HG02852 (cell line): ENCODE measurements around the gene FILIP1L.

ENCODE experiments used
- ATAC-seq: cut with Tn5 transposase; IDR thresholded peaks from one replicate; pipeline ENCODE4 v1.9.1; 2021; ENCODE audit warnings: mild to moderate bottlenecking, moderate library complexity; ENCODE audit not compliant: unreplicated experiment

FILIP1L gene

DNA sequence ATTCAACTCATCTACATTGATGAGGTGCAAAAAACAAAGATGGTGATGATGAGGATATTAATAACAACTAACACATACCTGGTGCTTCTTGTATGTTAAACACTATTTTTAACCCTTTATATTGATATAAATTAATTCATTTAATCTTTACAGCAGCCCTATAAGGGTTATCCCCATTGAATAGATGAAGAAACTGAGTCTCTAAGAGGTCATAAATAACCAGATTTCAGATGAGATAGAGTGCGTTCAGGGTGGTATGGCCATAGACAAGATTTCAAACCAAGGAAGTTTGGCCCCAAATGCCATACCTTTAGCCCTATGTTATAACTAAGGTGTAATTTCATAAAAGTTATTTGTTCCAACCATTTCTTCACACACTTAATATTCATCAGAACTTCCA lies 214.1 kb downstream of the FILIP1L start:
- no peak for ATAC-seq

DNA sequence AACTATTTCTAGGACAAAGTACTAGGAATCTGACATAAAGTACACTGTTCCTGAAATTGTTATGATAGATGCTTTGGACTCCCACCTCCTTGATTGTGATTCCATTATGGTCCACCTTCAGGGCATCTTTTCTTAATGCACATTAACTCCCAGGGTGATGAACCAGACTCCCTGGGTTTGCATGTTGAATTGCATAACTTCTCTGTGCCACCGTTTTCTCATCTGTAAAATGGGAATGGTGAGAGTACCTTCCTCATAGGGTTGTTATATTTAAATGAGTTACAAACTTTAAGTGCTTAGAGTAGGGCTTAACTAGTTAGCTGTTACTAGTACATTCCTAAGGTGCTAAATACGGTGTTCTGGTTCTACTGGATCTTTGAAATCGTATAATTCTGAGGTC lies 214.7 kb downstream of the FILIP1L start:
- no peak for ATAC-seq

DNA sequence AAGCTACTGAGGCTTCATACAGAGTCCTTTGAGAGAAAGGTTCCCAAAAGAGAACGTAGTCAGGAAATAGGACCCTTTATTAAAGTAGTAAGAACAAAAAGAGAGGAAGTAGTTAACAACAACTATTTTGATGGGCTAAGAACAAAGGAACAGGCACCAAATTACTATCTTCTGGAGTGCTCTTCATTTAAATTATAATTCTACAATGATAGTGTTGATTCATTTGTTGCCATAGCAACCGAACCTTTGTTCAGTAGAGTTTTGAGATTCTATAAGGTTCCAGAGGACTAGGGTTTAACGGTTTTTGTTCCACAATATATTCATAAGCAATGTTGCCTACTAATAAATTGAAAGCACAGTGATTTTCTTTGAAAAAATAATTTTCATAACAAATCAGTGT lies 217.8 kb downstream of the FILIP1L start:
- no peak for ATAC-seq

DNA sequence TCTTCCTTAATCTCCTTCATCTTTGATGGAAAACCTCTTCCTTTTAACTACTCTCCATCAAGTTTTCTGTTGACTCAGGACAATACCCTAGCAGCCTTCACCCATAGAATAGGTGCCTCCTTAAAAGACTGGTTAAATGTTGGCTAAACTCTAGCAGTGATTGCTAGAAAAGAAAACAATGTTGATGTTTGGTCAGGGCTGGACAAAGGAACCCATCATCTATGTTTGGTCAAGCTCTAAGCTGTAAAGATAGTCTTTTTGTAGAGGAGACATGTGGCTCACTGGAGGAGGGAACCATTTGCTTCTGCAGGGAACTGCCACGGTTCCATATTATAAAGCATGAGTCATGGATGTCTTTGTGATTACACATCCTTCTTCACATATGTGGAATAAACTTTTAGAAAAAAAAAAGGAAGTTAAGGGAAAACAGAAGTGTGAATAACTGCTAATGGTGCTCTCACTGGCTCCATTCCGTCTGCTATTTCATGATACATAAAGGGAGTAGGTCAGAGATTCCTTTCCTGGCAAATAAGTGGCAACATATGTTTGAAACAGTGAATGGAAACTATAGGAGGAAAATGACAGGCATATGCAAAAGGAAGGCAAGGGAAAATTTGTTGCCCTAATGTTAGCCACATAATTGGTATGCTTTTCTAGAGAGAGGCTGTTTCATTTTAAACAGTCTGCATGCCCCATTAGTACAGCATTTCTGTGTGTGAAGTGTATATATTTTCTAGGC lies 218.4 kb downstream of the FILIP1L start:
- ATAC-seq = no peak

DNA sequence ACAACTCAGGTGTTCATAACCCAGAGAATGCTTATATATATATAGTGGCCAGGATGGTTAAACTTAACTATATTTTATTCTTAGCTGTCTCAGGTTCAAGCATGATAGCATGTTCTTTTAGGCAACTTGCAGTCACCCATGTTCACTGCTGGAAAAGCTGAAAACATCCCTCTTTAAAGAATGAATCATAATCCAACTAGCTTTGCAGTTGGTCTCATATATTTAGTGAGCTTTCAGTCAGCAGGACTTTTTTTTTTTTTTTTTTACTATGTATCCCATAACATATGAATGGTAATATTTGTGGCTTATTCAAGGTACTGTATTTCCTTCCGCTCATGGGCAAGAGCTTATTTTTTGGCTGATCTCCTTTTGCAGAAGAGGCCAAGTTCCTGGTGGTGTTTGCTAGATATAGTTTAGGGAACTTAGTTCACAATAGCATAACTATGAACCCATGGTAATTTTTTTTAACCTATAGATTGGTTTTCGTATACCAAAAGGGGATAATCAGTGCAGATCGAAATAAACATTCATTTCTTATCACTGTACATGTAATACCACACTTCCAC lies 219.1 kb downstream of the FILIP1L start:
- no peak for ATAC-seq

DNA sequence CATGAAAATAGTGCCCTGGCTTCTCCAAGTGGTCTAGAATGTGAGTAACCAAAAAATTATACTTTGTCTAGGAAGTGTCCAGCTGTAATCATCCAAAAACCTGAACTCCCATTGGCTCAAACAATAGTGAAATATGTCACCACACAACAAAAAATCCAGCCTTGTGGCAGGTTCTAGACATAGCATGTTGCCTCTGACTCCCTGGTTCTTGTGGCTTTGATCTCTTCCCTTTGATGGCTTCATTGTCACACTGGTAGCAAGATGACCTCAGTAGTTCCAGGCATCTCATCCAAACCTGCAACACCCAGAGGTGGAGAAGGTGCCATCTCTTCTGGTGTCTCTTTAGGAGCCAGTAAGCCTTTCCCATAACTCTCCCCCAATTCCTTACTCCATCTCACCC lies 222.0 kb downstream of the FILIP1L start:
- ATAC-seq = no peak

DNA sequence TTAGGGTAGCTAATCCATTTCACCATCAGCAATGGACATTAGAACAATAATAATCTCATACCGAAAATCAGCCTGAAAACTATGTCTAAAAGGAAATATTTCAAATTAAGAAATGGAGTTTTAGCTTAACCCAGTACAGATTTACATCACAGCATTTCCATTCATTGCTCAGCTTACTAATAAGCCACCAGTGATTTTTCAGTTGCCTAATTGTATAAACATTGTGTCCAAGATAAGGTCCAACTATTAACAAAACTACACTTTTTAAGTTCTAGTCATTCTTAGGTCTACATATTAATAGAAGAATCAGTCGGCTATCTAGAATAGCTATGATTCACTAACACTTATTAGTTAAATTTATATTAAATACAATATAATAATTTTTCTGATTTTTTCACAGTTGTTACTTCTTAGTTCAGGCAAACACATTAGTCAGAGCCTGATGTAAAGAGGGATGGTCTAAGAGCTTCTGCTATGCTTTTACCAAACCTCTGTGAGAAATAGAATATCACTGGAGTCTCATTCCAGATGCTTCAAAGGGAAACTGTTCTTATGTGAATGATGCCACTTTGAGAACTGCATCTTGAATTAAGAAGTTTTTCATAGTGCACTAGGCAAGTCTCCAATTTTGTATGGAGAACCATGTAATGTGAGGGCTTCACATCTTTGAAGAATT lies 222.6 kb downstream of the FILIP1L start:
- no peak for ATAC-seq

DNA sequence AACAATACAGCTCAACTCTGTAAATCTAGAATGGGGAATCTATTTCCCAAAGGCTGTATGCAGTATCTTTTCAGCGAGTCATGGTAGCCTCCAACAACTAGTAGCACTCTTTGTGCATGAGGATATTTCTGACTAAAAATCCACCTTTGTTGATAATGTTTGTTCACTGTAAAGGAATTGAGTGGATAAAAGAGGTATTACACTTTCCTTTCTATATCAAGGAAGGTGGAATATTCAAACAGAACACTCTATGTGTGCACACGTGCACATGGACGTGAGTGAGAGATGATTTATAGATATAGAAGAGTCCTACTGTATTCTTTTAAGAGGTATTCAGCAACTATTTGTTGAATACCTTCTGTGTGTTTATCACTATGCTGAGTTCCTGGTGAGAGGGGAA lies 228.4 kb downstream of the FILIP1L start:
- no peak for ATAC-seq

DNA sequence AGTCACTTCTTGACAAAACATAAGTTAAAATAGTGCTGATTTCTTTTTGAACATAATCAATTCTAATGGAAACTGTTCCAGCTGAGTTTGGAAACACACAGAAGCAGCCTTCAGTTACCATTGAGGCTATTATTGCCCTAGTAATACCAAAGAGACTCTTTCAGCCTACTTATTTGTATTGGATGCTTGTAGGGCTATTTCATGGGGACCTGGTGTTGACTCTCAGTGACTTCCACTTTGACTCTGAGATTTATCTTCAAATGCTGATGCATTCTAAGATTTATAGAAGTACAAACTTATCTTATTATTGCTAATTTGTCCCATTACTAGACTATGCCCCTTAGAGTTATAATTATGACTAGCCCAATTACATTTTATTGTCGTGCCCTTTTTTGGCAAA lies 229.2 kb downstream of the FILIP1L start:
- ATAC-seq = no peak

DNA sequence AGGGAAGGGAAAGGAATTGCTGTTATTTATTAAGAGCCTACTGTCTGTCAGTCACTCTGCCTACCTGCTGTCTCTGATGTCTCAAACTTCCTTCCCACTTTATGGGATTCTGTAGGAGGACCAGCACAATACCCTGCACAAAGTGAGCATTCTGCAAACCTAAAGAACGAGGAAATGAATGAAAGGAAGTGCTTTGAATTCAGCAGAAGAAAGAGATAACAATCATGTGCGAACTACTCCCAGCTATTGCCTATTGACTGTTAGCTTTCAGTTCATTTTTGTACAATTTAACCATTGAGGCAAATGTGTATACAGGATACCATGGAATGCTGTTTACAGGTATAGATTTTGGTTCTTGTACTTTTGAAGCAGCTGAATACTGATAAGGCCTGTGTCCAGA lies 229.8 kb downstream of the FILIP1L start:
- ATAC-seq = no peak

DNA sequence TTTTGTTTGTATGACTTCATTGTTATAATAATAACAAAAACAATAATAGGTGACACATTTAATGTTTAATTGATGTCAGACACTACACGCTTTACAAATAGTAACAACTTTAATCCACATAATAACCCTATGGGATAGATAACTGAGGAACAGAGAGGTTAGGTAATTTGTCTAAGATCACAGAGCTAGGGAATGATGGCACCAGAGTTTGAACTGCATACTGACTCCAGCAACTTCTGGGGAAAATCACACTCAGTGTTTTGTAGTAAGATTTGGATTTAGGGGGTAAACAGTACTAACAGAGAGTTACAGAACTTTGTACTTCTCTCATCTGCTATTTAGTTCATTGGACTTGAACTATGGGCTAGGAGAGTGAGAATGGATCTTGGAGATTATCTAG lies 230.6 kb downstream of the FILIP1L start:
- ATAC-seq = no peak

DNA sequence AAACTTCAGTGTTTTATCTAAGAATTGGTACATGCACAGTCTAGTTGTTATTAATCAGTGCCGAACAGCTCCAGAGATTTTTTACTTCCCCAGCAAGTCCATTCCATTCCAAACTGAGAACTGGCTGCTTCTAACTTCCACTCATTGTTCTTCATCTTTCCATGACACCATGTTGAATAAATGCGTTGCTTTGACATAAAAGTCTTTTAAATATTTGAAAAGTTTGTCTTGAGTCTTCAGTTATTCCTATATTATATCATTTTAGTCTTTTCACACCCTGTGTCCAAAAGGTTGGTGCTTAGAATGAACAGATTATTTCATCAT lies 231.2 kb downstream of the FILIP1L start:
- no peak for ATAC-seq

DNA sequence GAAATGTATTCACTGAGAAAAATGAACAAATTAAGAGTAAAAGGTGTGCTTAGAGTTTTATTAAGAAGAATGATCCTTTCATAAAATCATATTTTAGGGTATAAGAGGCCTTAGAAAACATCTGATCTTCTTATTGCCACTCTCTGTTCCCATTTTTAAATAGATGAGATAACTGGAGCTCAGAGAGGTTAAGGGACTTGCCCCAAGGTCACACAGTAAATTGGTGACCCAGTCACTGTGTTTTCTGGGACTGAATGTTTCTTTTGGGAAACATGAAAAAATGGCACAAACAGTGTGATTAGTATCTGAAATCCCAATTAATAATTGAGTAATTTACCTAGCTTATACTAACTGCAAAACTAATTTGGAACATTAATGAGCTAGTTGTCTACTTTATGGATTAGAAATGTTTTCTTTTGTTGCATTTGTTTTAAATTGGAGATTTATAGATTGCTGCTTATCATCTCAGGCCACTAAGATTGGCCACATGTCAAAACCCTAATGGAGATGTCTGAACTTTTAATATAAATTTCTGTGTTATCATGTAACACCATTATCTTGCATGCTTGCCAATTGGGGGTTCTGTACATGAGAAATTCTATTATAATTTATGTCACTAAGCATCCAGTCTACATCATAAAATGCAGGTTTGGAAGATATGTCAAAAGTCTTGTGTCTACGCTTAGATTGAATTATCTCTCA lies 231.7 kb downstream of the FILIP1L start:
- ATAC-seq = no peak

DNA sequence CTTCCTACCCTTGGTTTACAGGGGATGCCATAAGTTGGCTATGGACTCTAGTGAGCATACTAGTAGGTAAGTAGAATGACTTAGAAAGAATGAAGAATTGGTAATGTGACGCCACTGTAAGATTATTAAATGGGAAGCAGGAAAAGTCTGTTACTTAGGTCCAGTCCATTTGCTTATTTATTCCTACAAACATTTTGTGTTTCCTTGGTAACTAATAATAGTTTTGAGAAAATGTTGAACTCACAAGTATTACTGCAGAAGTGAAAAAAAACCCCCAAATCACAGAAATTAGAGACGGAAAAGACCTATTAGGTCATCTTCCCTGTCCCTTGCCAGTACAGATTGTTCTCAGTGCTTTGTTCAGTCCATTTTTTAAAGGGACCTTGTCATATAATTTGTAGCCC lies 233.2 kb downstream of the FILIP1L start:
- ATAC-seq = no peak

DNA sequence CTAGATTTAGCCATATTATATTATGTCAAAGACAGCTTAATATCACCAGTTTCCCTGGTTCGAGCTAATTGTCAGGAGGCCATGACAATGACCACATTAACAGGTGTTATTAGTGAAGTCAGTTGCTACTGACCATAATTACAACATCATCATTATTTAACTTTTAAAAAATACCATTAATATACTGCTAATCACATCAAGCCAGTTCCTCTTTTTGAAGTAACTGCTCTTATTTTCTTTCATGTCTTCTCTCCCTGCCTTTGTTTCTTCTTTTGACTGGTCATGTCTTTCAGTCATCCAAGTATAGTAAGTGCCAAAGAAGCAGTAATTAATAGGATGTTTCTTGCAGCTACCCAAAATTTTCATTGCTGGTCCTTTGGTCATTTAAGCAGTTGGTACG lies 235.0 kb downstream of the FILIP1L start:
- no peak for ATAC-seq

DNA sequence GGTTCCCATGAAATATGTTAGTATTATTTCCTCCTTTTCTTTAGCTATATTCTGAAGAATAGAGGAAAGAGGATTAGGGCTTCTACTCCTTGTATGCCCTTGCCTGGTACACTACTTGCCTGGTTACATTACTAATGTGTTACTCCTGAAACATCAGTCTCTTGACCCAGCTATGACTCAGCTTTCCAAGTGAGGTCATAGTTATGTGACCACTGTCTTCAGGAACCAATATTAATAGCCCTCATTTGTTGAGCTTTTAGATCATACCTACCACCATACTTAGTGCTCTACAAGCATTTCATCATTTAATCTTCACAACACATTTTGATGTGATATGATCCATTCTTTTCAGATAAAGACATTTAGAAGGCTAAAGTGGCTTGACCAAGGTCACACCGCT lies 236.3 kb downstream of the FILIP1L start:
- ATAC-seq = no peak

DNA sequence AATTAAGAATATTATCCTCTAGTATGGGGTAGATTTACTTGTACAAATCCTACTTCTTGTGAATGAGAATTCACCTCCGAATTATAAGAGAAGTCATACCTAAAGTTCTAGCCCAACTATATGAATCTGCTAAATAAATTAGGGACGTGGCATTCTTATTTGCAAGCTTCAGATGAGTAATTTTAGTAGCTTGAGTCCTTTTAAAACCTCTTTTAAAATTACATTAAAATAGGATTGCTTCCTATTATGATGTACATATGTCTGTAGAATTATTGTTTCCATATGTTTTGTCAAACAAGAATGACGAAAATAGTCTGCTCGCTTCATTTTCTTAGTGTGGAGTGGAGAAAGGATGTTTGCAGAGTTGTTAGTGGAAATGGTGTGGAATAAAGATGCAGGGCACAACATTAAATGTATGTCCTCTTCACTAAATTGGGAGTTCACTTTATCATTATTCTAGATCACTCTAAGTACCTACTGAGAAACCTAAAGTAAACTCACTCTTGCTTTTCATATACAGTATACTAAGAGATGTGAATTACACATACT lies 237.2 kb downstream of the FILIP1L start:
- ATAC-seq = no peak

DNA sequence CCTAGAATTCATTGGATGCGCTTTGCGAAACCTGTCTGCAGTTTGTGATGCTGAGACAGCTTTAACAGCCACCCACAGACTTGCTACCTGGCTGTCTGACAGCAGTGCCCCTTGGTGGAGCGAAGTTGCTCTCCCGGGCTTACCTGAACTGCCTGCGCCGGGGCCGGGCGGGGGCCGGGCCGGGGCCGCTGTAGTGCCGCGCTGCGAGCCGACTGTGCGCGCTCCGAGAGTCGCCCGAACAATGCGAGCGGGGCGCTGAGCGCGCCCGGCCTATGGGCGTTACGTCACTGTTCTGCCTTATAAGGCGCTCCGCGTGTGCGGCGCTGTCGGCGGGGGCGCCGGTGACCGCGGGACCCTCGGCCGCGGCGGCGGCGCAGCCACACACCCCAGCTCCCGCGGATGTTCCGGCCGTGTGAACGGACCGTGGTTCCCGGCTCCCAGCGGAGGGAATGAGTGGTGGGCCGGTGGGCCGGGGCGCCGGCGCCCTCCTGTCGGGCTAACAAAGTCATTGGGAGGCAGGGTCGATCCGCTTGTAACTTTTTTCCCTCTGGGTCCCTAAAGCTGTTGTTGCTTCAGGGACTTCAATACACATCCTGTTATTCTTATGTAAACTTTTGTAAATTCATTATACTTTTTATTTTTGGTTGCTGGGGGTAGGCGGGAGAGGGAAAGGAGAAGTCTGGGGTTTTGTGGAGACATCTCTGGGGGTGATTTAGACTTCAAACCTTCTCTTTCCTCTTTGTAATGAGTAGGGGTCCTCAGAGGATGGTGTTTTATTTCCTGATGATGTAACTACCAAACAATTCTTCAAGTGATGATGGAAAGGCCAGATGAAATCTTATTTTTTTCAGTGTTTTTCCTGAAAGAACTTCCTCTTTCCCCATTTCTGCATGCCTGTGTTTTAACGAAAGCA lies 238.1 kb downstream of the FILIP1L start:
- peak; percentile 79 for ATAC-seq

DNA sequence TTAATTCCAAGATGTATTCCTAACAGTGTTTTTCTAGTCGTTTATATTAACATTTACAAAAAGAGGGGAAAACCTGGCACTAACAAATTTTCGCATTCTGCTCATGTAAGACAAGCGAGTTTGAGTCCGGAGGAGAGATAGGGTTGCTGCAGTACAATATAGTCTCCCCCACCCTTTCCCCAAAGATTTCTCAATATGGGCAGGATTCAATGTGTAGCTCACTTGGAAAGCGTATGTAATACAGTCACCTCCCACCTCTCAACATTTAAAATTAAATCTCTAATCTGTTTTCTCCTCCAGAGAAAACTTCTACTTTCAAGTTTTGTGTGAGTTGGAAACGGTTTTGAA lies 238.7 kb downstream of the FILIP1L start:
- ATAC-seq = no peak

DNA sequence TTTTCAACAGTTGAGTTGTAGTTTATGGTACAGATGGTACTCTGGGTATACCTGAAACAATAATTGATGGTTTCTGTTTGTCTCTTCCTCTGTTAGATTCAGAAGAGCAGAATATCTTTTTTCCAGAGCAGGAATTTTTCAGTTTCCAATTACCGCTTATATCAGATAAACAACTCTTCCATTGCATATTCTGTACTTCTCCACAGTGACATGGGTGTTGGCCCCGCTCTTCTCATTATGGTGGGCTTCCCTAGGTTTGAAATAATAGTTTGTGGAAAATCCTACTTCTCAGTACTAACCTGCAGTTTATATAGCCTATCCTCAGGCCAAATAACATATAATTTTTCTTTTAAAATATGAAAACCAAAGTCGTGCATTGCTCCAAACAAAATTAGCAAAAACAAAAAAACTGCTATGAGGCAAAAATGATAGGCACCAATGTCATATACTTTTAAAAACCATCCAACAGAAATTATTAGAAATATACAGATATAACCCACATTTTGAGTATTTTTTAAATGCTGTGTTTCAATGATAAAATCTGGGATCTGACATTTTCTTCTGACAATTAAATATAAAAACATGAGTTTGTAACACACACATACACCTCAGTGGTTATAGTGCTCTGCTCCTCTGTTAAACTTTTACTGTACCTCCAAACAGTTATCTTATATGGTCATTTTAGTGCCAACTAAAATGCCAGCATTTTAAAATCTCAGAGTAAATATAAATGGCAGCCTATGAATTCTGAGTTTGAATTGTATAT lies 239.9 kb downstream of the FILIP1L start:
- ATAC-seq = no peak
